HG03097 (cell line): ENCODE results near the gene CSMD2.

Experiments used
- ATAC-seq: cut with Tn5 transposase; IDR thresholded peaks from one replicate; pipeline ENCODE4 v1.9.1; 2021; ENCODE audit not compliant: unreplicated experiment, low FRiP score

The CSMD2 gene

GRCh38 chr1:33875862-33876261, 289.2 kb downstream of the CSMD2 start:
- ATAC-seq, result no peak

GRCh38 chr1:33874636-33875035, 290.4 kb downstream of the CSMD2 start:
- ATAC-seq, result no peak

- no peak for ATAC-seq
Measured at GRCh38 chr1:33872683-33873082, 292.3 kb downstream of the CSMD2 start.

- no peak for ATAC-seq
Measured at GRCh38 chr1:33872275-33872674, 292.8 kb downstream of the CSMD2 start.

- ATAC-seq, result no peak
Measured at GRCh38 chr1:33867684-33868083, 297.3 kb downstream of the CSMD2 start.

- no peak for ATAC-seq
Measured at GRCh38 chr1:33866281-33866680, 298.7 kb downstream of the CSMD2 start.

- ATAC-seq, result no peak
Measured at GRCh38 chr1:33864460-33865389, 300.3 kb downstream of the CSMD2 start.

- ATAC-seq, result no peak
Measured at GRCh38 chr1:33863779-33864178, 301.3 kb downstream of the CSMD2 start, which contains the start of gene HMGB4. Gene HMGB4, plus strand, starts transcription at chr1:33864079. Its CDS starts 113 bp downstream, at chr1:33864192.

GRCh38 chr1:33860671-33861070, 304.4 kb downstream of the CSMD2 start:
- no peak for ATAC-seq

- ATAC-seq, result no peak
Measured at GRCh38 chr1:33854091-33854490, 310.9 kb downstream of the CSMD2 start.

GRCh38 chr1:33853431-33853830, 311.6 kb downstream of the CSMD2 start:
- no peak for ATAC-seq

- ATAC-seq, result no peak
Measured at GRCh38 chr1:33852711-33853110, 312.3 kb downstream of the CSMD2 start.

GRCh38 chr1:33850481-33850880, 314.5 kb downstream of the CSMD2 start:
- ATAC-seq, result no peak

- no peak for ATAC-seq
Measured at GRCh38 chr1:33849211-33849610, 315.8 kb downstream of the CSMD2 start.

- no peak for ATAC-seq
Measured at GRCh38 chr1:33848205-33848937, 316.7 kb downstream of the CSMD2 start.

- ATAC-seq, result no peak
Measured at GRCh38 chr1:33846861-33847260, 318.2 kb downstream of the CSMD2 start.

- no peak for ATAC-seq
Measured at GRCh38 chr1:33844166-33844565, 320.9 kb downstream of the CSMD2 start.

GRCh38 chr1:33842348-33842747, 322.7 kb downstream of the CSMD2 start:
- ATAC-seq, result no peak

GRCh38 chr1:33841494-33841893, 323.5 kb downstream of the CSMD2 start:
- ATAC-seq, result no peak

- ATAC-seq, result no peak
Measured at GRCh38 chr1:33837635-33838034, 327.4 kb downstream of the CSMD2 start.

- no peak for ATAC-seq
Measured at GRCh38 chr1:33836911-33837310, 328.1 kb downstream of the CSMD2 start.

- ATAC-seq, result no peak
Measured at GRCh38 chr1:33828654-33829053, 336.4 kb downstream of the CSMD2 start.
